ENCODE measurements around the gene NDUFB6.

Gene NDUFB6

DNA sequence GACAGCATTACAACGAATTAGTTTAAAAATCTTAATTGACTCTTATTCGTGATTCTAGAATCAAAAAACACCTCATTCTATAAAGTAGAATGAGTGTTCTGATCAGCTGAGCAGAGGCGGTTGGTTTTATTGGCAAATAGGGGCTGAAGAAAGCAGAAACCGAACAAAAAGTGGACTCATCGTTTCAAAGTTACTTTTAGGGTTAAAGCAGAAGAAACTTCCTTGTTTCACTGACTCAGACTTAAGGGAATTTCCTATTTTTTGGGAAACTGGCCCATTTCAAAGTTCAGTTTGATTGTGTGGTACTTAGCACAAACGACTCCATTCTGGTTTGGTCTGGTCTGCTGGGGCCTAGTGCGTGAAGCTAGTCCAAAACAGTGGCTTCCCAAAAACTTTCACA lies 862 bp upstream of the NDUFB6 start:
- no peak overlapping the region for H3K4me3 ChIP-seq (ENCODE audit: control insufficient read depth, low read depth, low read length)
- no peak for DNase-seq (ENCODE audit: low read depth)
- no peak for TF ChIP-seq CTCF (IDR thresholded peaks at IDR 0.05; ENCODE audit: control insufficient read depth, insufficient read depth, low read depth, low read length, missing control alignments)

DNA sequence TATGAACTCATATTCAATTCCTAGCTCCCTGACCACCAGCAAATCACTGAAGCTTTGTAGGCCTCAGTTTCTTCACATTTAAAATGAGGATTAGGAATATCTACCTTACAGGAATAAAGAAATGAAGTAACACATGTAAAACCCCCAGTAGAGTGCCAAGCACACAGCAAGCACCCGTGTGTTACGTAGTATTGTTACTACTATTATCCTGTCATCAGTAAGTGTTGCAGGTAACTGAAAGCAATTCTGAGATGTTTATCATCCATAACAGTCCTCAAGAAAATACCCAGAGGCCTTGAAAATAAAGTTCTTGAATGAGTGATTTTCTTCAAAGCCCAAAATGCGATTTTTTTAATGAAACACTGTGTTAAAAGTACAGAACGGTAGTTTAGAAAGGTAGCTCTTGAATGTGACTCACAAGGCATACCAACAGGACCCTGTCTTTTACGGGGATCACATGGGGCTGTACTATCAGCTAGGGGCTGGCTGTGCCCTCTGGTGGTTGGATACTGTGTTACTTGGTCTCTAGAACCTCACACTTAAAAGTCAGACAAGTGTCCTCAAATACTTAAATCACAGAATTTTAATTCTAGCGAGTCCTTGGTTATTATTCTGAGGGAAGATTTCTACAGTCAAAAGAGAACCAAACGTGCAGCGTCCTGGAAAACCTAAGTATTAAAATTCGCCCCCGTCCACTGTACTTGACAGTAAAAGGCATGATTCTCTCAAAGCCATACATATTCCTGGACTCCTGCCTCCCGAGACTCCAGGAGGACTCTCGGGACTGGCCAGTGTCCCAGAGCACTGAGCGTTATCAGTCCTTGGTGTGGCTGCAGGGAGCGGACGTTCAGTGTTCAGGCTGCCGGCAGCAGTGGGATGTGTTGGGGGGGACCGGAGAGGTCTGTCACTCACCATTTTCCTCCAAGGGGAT lies 725 bp downstream of the NDUFB6 start:
- no peak for DNase-seq (ENCODE audit: low read depth)
- TF ChIP-seq CTCF (IDR thresholded peaks at IDR 0.05; ENCODE audit: control insufficient read depth, insufficient read depth, low read depth, low read length, missing control alignments): peak; percentile 68
- peak overlapping the region; percentile 98 for H3K4me3 ChIP-seq (ENCODE audit: control insufficient read depth, low read depth, low read length)

GRCh38 chr9:32570262-32570661 lies 2.7 kb downstream of the NDUFB6 start:
- H3K4me3 ChIP-seq (ENCODE audit: control insufficient read depth, low read depth, low read length): no peak overlapping the region
- no peak for DNase-seq (ENCODE audit: low read depth)

GRCh38 chr9:32566770-32567169 lies 6.2 kb downstream of the NDUFB6 start:
- H3K4me3 ChIP-seq (ENCODE audit: control insufficient read depth, low read depth, low read length): no peak overlapping the region
- TF ChIP-seq CTCF (IDR thresholded peaks at IDR 0.05; ENCODE audit: control insufficient read depth, insufficient read depth, low read depth, low read length, missing control alignments): no peak
- DNase-seq (ENCODE audit: low read depth): no peak

More at GRCh38 chr9:32570262-32570661, 2.7 kb downstream of the NDUFB6 start:
- no peak for TF ChIP-seq CTCF (IDR thresholded peaks at IDR 0.05; ENCODE audit: control insufficient read depth, insufficient read depth, low read depth, low read length, missing control alignments)

- H3K4me3 ChIP-seq (ENCODE audit: control insufficient read depth, low read depth, low read length): no peak overlapping the region
- DNase-seq (ENCODE audit: low read depth): no peak
- TF ChIP-seq CTCF (IDR thresholded peaks at IDR 0.05; ENCODE audit: control insufficient read depth, insufficient read depth, low read depth, low read length, missing control alignments): no peak
These were observed 7.0 kb downstream of the NDUFB6 start for GRCh38 chr9:32565967-32566366.

DNA sequence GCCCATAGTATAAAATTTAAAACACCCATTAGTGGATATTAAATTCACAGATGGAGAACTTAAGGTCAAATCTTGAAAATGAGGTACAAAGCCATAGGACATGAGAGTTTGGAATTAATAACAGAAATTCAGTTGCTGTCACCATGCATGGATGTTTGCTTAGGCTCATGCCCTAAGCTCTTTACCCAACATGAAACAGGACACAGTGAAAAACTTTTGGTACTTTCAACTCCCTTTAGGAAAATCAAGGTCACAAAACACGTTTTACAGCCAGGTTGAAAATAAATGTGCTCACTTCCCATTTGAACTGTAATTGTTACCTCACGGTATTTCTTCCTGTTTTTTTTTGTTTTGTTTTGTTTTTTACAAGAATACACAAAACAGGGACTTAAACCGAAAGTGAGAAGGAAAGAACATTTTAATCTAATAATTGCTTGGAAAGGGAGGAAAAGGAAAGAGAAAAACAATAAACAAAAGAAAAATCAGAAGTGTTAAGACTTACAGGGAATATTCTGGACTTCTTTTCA lies 14.5 kb downstream of the NDUFB6 start:
- no peak for TF ChIP-seq CTCF (IDR thresholded peaks at IDR 0.05; ENCODE audit: control insufficient read depth, insufficient read depth, low read depth, low read length, missing control alignments)
- DNase-seq (ENCODE audit: low read depth): no peak

More for the DNA sequence above, 14.5 kb downstream of the NDUFB6 start:
- no peak overlapping the region for H3K4me3 ChIP-seq (ENCODE audit: control insufficient read depth, low read depth, low read length)

Data from AG09309 (cell line).